AG20443 (cell line): ENCODE data around the gene TATDN2.
"Not testable (repeated sequence)": the region's sequence is repeated elsewhere in the genome, so short reads cannot be mapped to it uniquely, and the experiment has no call there.

Experiments
- DNase-seq: peaks from one replicate; pipeline ENCODE4 v3.0.0; 2012; ENCODE audit warnings: low spot score, mixed read lengths

Gene TATDN2

GRCh38 chr3:10234526-10235230, 13.6 kb upstream of the TATDN2 start:
- DNase-seq, result no peak

- no peak for DNase-seq
These were observed 12.7 kb upstream of the TATDN2 start for GRCh38 chr3:10235551-10235950.

GRCh38 chr3:10238345-10239183, 9.7 kb upstream of the TATDN2 start:
- DNase-seq, result no peak

- no peak for DNase-seq
These were observed 7.5 kb upstream of the TATDN2 start for GRCh38 chr3:10240799-10241198.

- DNase-seq, result peak; percentile 18
These were observed 5.8 kb upstream of the TATDN2 start for GRCh38 chr3:10242182-10243065.

- no peak for DNase-seq
These were observed 4.2 kb upstream of the TATDN2 start for GRCh38 chr3:10244009-10244408.

GRCh38 chr3:10245081-10245712, 3.1 kb upstream of the TATDN2 start:
- no peak for DNase-seq

GRCh38 chr3:10247679-10248183, 528 bp upstream of the TATDN2 start:
- DNase-seq, result no peak

- peak; percentile 60 for DNase-seq
These were observed 907 bp downstream of the TATDN2 start for GRCh38 chr3:10248984-10249748.

- DNase-seq, result no peak
These were observed 1.6 kb downstream of the TATDN2 start for GRCh38 chr3:10249833-10250232.

GRCh38 chr3:10251006-10251405, 2.7 kb downstream of the TATDN2 start:
- DNase-seq, result no peak

GRCh38 chr3:10253731-10254130, 5.5 kb downstream of the TATDN2 start:
- DNase-seq, result no peak

GRCh38 chr3:10255835-10256234, 7.6 kb downstream of the TATDN2 start:
- no peak for DNase-seq

GRCh38 chr3:10259036-10259435, 10.8 kb downstream of the TATDN2 start:
- no peak for DNase-seq

- DNase-seq, result no peak
These were observed 11.5 kb downstream of the TATDN2 start for GRCh38 chr3:10259798-10260197.

- DNase-seq, result no peak
These were observed 12.0 kb downstream of the TATDN2 start for GRCh38 chr3:10260211-10260701.

- no peak for DNase-seq
These were observed 13.8 kb downstream of the TATDN2 start for GRCh38 chr3:10262027-10262426.

GRCh38 chr3:10263646-10264363, 15.5 kb downstream of the TATDN2 start:
- peak; percentile 85 for DNase-seq

GRCh38 chr3:10265833-10266232, 17.6 kb downstream of the TATDN2 start:
- no peak for DNase-seq

- DNase-seq, result not testable (repeated sequence)
These were observed 18.7 kb downstream of the TATDN2 start for GRCh38 chr3:10266936-10267335.
